ENCODE measurements around the gene CCL17.

CCL17 gene

GRCh38 chr16:57401943-57402640 is 2.5 kb upstream of the CCL17 start:
- DNase-seq: no peak

- no peak for DNase-seq
Observed at GRCh38 chr16:57405097-57405496, 530 bp downstream of the CCL17 start.

- no peak for DNase-seq
Observed at GRCh38 chr16:57406881-57407280, 2.3 kb downstream of the CCL17 start.

- no peak for DNase-seq
Observed at GRCh38 chr16:57407521-57408353, 3.2 kb downstream of the CCL17 start.

GRCh38 chr16:57409065-57409464 is 4.5 kb downstream of the CCL17 start:
- no peak for DNase-seq

GRCh38 chr16:57409870-57410587 is 5.5 kb downstream of the CCL17 start:
- no peak for DNase-seq

- no peak for DNase-seq
Observed at GRCh38 chr16:57411362-57411976, 6.9 kb downstream of the CCL17 start.

- DNase-seq: no peak
Observed at GRCh38 chr16:57412584-57412983, 8.0 kb downstream of the CCL17 start.

GRCh38 chr16:57413301-57413730 is 8.7 kb downstream of the CCL17 start:
- DNase-seq: no peak

GRCh38 chr16:57413733-57414132 is 9.2 kb downstream of the CCL17 start:
- DNase-seq: no peak

- no peak for DNase-seq
Observed at GRCh38 chr16:57416084-57416483, 11.5 kb downstream of the CCL17 start.

- no peak for DNase-seq
Observed at GRCh38 chr16:57419506-57419905, 14.9 kb downstream of the CCL17 start.

GRCh38 chr16:57422026-57422944 is 17.7 kb downstream of the CCL17 start:
- DNase-seq: peak; percentile 62 to 78

- DNase-seq: no peak
Observed at GRCh38 chr16:57423152-57423551, 18.6 kb downstream of the CCL17 start.

- no peak for DNase-seq
Observed at GRCh38 chr16:57424583-57424982, 20.0 kb downstream of the CCL17 start.

GRCh38 chr16:57426356-57426755 is 21.8 kb downstream of the CCL17 start:
- DNase-seq: no peak

- DNase-seq: no peak
Observed at GRCh38 chr16:57427307-57427706, 22.7 kb downstream of the CCL17 start.

- DNase-seq: no peak
Observed at GRCh38 chr16:57427824-57428223, 23.3 kb downstream of the CCL17 start.

- DNase-seq: no peak
Observed at GRCh38 chr16:57430955-57431354, 26.4 kb downstream of the CCL17 start.

- DNase-seq: no peak
Observed at GRCh38 chr16:57432505-57432904, 27.9 kb downstream of the CCL17 start.

GRCh38 chr16:57432989-57433388 is 28.4 kb downstream of the CCL17 start:
- DNase-seq: no peak

GRCh38 chr16:57434003-57434402 is 29.4 kb downstream of the CCL17 start:
- DNase-seq: no peak
